GM10266 (cell line): ENCODE data around the gene SETBP1.

Experiments
- DNase-seq: peaks from one replicate; pipeline ENCODE4 v3.0.0; 2012; ENCODE audit errors: extremely low spot score
- CTCF ChIP-seq: IDR thresholded peaks from 2 replicates; pipeline ENCODE4 v1.5.1; 2012; ENCODE audit warnings: mild to moderate bottlenecking, low read depth; ENCODE audit not compliant: control insufficient read depth, insufficient read depth; ENCODE audit errors: missing control alignments

SETBP1 gene

GRCh38 chr18:44876024-44876423, 195.3 kb downstream of the SETBP1 start:
- TF ChIP-seq CTCF, result no peak
- no peak for DNase-seq

DNA sequence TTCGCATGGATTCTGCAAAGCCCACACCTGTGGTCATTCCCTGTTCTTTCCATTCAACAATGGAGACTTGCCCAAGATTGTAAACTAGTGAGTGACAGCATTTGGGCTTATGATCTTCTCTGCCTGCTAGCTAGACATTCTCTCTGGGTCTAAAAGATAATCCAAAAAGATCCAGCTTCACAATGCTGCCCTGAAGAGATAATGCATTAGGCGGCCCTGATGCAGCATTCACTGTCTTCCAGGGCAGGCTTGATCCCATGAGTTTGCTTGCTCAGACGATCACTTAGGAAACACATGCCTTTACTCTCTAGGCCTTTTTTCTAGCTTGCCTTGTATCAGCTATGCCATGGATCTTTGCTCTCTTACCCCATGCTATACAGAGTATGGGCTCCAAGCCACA, 196.1 kb downstream of the SETBP1 start:
- TF ChIP-seq CTCF, result no peak
- DNase-seq, result no peak

- no peak for TF ChIP-seq CTCF
- no peak for DNase-seq
Measured at GRCh38 chr18:44878335-44878734, 197.6 kb downstream of the SETBP1 start.

DNA sequence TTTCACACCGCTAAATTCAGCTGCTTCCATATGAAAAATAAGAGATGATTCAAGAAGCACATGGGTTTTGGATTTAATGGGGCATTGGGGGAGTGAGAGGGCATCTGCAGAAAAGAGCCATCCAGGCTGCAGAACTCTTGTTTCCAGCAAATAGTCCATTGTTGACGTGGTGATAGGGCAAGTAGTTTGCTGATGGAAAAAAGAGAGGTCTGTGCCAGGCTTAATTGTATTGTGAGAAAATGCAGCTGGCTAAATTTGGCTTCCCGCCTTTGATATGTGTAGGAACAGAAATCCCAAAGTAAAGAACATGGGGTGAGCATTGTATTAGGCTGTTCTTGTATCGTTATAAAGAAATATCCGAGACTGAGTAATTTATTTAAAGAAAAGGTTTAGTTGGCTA, 199.5 kb downstream of the SETBP1 start:
- no peak for TF ChIP-seq CTCF

DNA sequence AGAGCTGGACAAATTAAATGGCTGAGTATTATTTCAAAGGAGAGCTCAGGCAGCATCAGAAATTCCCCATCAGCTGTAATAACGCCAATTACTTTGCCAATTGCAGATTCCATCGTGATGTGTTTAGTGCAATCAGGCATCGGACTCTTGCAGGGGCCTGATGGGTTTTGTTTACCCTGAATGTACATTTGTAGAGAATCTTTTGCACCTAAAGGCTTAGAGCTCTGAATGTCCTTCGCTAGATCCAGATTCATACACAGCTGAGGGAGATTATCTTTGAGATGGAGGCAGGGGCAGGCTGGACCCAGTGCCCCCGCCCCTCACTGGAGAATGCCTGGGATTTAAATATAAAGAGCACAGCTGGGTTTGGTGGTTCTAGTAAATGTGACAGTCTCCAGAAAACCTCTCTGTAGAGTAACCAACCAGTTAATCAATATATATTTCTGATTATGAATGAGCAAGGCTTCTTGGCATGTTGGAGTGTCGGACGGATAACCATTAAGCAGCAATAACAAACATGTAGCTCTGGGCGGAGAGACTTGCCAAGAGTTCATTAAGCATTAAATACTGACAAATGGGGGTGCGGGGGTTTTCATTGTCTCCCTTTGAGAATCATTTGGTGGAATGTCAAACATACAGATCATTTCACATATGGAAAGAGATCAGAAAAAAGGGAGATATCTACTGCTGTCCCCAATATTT, 200.9 kb downstream of the SETBP1 start:
- DNase-seq, result no peak
- no peak for TF ChIP-seq CTCF

More for the DNA sequence above, 199.5 kb downstream of the SETBP1 start:
- no peak for DNase-seq

GRCh38 chr18:44882163-44882868, 201.6 kb downstream of the SETBP1 start:
- no peak for TF ChIP-seq CTCF
- no peak for DNase-seq

GRCh38 chr18:44883671-44884070, 203.0 kb downstream of the SETBP1 start:
- TF ChIP-seq CTCF, result no peak
- DNase-seq, result no peak
